AG08395 (cell line): ENCODE data around the gene FAAH.

Experiments used
- DNase-seq: peaks from one replicate; pipeline ENCODE4 v3.0.0; 2012; ENCODE audit warnings: mixed read lengths, low spot score

The FAAH gene

DNA sequence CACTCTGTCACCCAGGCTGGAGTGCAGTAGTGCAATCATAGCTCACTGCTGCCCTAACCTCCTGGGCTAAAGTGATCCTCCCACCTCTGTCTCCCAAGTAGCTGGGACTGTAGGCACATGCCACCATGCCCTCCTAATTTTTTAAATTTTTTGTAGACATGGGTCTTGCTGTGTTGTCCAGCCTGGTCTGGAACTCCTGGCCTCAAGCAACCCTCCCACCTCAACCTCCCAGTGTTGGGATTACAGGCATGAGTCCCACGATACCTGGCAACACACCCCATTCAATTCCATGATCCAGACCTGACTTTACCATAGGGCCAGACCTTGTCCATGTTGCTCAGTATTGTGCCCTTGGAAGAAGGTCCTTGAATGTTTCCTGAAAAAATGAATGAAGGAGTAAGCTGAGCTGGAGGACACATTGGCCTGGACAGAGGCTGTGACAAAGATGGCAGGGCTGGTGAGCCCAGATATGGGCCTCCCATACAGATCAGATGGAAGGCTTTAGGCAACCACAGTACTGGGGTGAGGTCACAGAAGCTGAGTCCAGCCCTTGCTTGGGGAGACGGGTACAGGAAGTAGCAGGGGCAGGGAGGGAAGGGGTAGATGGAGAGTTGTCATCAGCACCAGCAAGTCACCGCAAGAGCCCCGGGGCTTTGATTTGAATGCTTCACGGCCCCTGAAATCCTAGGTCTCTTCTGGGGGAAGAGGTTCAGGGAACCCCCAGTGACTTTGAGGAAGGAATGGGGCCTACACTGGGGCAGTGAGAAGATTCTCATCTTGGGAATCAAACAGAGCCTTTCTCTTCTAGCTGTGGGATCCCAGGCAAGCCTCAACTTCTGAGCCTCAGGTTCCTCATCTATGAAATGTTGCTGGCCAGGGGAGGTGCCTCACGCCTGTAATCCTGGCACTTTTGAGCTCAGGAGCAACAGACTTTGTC, 55.4 kb downstream of the FAAH start:
- no peak for DNase-seq

DNA sequence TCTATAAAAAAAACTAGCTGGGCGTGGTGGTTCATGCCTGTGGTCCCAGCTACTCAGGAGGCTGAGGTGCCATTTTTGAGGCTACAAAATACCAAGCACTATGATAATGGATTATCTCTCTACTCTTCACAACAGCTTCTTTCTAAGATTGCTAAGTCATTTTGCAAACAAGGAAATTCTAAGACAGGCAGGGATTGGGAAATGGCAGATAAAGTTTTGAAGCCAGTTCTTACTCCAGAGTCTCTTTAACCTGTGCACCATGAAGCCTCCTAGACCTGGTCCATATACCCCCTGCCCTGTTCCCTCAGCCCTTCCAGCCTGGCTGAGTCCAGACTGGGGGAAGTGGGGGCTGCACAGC, 56.0 kb downstream of the FAAH start:
- no peak for DNase-seq

DNA sequence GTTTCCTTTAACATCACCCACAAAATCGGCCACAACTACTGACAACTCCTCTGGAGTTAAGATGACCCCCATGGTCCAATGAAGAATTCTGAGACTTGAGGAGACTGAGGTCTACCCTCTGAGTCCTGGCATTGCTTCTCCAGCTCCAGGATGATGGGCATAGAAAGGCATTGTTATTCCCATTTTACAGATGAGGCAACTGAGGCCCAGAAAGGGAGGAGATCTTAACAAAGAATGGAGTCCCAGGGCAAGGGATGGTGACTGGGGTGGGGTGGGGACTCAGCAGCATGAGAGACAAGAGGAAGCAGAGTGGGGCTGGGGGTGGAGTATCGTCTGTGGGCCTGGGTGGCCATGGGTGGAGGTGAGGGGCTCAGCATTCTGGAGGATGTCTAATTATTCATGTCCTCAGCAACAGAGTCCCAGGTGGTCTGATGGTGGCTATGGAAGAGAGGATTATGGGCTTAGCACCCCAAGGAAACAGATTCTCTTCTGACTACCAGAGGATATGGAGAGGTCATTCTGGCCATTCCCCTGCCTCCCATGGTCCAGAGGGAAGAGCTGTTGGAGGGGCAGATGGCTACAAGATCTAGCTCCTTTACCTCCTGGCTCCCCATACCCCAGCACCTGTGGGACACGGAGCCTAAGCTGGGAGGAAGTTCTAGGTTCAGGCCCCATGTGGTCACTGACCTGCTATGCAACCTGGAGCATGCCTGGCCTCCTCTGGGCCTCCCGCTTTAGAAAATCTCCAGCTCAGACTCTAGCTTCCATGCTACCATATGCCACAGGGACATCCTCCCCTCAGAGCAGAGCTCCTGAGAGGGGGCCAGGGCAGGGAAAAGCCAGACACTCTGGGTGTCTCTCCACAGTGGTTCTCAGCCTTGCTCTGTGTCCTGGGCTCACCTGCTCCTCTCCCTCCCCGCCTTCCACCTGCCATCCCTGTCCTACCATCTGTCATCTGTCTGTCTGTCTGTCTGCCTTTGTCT, 58.1 kb downstream of the FAAH start:
- no peak for DNase-seq

DNA sequence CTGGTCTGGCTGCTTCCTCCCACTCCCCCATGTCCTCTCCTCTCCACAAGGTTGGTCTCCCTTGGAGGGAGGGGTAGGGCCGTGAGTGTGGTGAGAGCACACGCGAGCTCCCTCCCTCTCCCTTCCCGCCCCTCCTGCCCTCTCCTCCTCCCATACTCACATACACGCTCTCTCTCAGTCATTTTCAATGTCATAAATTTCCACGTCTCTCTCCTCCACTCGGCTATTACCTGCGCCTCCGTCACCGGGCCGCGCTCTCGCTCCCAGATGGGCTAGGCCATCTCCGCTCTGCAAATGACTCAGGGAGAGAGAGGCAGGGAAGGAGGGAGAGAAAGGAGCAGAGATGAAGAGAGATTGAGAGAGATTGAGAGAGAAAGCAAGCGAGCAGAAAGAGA, 58.8 kb downstream of the FAAH start:
- DNase-seq = no peak

DNA sequence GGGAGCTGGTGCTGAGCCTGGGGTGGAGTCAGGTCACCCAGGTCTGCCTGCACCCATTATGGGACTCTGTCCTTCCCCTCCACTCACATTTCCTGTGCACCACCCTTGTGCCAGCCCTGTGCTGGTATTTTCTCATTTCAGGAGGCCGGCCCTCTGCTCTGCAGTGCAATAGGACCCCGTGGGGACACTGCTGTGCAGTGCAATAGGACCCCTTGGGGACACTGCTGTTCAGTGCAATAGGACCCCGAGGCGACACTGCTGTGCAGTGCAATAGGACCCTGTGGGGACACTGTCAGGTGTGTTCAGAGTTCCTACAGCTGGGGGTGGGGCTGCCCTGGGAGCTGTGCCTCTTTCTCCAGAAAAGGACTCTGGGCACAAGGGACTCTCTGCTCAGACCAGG, 59.3 kb downstream of the FAAH start:
- no peak for DNase-seq

DNA sequence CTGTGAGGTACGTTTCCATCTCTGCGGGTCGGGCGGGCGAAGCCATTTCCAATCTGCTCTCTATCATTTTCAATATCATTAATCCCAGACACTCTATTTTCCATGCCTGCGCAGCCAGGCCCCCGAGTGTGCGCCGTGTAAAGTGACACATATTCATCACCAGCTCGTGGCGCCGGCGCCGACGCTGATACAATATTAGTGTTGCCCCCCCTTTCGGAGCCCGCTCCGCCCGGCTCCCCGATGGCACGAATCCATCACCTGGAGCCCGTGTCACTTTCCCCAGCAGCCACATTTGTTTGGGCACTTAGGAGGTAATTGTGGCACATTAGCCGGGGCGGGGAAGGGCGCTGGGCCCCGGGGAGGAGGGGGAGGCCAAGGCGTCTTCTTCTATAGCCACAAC, 61.8 kb downstream of the FAAH start:
- DNase-seq = no peak

DNA sequence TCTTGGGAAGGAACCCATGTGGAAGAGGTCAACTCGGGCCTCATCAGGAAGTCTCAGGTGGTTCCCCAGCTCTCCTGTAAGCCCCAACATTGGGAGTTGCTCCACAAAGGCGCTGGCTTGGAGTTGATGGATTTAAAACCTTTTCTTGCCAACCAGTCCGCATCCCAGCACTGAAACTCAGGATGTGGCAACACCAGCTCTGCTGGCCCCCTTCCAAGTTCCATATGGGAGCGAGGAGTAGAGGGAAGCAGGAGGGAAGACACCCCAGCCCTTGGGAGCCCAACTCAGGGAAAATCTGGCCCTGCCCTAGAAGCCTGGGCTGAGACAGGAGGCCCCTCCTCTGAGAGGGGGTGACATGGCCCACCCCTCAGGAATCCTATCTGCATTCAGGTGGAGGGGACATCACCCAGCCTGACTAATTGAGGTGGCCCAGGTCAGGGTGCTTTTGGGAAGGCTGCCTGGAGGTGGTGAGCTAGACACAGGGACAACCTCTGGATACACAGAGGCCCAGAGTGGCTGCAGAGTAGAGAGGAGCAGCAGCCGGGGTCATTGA, 62.4 kb downstream of the FAAH start:
- DNase-seq = no peak

DNA sequence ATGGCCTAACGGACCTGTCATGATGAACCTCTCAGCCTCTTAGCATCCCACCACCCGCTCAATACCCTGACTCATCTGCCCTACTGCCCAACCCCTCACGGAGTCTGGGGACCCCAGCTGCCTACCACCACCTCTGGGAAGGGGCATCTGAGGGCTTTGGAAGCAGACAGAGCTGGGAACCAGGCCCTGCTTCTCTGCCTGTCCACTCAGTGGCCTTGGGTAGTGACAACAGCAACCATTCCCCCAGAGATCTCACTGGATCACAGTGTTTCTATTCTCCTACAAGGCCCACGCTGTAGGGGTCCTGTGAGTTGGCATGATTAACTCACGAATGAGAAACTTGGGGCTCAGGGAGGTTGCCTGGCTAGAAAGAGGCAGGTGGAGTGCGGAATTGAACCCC, 63.1 kb downstream of the FAAH start:
- DNase-seq = no peak

DNA sequence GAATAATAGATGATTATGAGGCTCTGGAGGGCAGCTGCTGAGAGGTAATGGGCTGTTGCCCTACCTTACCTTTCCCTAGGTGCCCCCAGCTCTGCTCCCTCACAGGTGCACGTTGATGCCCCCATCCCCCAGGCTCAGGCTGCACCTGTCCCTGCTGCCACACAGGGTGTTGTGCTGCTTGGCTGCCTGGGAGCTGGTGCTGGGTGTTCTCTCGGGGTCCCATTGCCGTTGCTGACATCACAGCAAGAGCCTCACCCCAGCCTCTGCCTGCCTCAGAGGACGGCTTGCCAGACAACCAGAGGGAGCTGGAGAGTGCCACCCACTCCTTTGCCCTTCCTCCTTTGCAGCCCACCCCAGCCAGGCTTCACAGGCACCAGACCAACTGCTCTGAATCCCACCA, 64.1 kb downstream of the FAAH start:
- DNase-seq = no peak

DNA sequence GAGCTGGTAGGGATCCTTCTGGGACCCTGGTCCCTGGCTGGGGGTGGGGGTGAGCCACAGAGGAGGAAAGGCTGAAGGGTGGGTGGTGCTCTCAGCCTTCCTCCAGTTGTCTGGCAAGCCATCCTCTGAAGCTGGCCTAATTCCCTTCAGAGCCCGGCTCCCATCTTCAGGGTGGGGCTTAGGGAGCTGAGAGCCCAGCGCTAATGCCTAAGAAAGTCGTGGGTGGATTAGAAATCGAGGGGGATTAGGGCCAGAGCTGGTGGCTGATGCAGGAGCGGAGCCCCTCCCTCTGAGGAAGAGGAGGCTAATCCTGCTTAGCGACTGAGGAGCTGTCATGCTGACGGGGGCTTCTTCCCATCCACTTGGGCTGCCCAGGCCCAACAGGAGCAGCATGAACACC, 64.7 kb downstream of the FAAH start:
- DNase-seq = no peak

DNA sequence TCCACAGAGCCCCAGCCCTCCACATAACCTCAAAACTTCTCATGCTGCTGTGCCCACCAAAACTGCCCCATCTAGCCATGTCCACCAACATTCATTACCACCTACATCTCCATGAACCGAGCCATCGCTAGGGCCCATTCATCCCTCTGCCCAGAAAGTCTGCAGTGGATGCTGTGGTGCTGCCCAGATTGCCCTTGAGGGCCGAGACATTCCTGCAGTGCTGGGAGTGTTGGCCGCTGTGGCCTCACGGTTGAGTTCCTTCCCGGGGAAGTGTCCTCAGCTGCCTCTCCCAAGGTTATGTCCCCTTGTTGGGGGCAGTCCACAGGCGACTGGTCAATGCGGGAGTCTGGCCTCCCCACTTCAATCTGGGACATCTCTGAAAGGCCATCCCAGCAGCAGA, 65.2 kb downstream of the FAAH start:
- DNase-seq = no peak

DNA sequence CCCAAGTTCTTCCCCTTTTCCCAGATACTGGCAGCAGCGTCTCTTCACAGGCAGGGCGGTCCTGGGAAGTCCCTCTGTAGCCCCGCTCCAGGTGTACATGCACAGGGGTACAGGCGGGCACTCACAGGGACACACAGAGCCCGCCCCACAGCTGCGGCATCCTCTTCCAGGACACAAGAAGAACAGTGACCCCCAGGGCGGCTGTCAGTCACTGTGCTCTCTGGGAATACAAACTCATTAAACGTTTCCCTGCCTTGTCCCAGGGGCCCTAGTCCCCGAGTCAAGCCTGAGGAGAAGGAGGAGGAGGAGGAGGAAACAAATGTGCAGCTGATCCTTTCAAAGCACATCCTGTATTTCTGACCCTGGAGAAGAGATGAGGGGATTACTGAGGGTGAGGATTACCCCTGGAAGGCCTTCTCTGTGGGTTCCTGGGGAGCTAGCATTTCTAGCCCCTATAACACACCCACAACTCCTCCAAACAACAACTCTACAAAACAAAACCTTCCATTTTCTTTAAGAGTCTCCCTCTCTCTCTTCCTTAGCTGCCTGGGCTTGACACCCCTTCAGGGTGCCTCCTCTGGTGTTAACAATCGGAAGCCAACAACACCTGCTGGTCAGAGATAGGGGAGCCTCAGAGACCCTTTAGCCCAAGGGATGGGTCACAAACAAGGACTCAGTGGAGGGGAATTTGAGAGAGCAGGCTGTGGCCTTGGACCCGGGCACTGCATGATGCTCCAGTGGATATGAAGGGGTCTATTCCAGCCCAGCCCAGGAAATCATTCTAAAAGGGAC, 67.1 kb downstream of the FAAH start:
- no peak for DNase-seq

DNA sequence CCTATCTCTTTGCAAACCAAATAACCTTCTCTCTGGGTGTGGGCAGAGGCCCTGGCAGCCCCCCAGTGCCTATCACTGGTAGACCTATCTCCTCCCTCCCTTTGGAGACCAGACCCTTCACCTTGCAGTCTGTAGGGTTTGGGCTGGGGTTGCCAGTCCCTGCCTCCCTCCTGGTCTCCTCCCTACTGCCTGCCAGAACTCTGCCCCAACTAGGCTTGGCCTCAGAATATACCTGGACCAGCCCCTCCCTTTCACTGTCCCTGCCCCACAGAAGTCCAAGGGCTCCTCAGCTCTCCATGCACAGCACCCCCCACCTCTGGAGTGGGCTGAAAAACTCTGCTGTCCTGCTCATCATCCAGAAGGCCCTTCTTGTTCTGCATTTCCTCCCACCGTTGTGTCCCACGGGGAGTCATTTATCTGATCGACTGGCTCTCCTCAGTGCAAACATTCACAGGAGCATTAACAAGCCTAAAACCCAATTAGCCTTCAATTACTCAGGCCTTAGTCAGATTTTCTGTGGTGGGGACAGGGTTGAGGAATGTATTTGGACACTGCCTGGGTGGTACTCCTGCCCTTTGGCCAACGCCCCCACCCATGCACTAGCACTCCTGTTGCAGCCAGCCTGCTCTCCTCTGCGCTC, 67.8 kb downstream of the FAAH start:
- peak; percentile 25 for DNase-seq
